Suprapubic skin (tissue), 4 donors: ENCODE data around the gene NEURL1B. TPM values are rescaled to one million over a fixed set of nuclear protein-coding genes. Genes with fewer than 3 reads are reported as not detected.

Source experiments
- DNase-seq, 2 donors: peaks; one replicate each; pipeline ENCODE4 v3.0.0-alpha.2; 2019; ENCODE audit warnings: low spot score in 2 of 2
- H3K27ac ChIP-seq: fragments of 200-600 bp; sonication (generic); one replicate; pipeline ENCODE4 v1.5.1; 2019
- H3K27me3 ChIP-seq: fragments of 200-600 bp; sonication (generic); one replicate; pipeline ENCODE4 v1.5.1; 2019
- H3K36me3 ChIP-seq: fragments of 200-600 bp; sonication (generic); one replicate; pipeline ENCODE4 v1.5.1; 2019
- H3K4me1 ChIP-seq: fragments of 200-600 bp; sonication (generic); one replicate; pipeline ENCODE4 v1.5.1; 2019
- H3K4me3 ChIP-seq: fragments of 200-600 bp; sonication (generic); one replicate; pipeline ENCODE4 v1.5.1; 2019; ENCODE audit warnings: mild to moderate bottlenecking
- H3K9me3 ChIP-seq: fragments of 200-600 bp; sonication (generic); one replicate; pipeline ENCODE4 v1.5.1; 2019
- EP300 ChIP-seq: sonication (generic); formaldehyde crosslinking; IDR thresholded peaks from one replicate; pipeline ENCODE4 v1.6.1; 2017; ENCODE audit warnings: antibody characterized with exemption
- POLR2A ChIP-seq, 2 donors: fragments of 450-650 bp; IDR thresholded peaks; one replicate each; pipeline ENCODE4 v1.6.1; 2017; ENCODE audit warnings: antibody characterized with exemption in 2 of 2, mild to moderate bottlenecking in 2 of 2, moderate library complexity in 2 of 2
- POLR2AphosphoS5 ChIP-seq, 3 donors: sonication (generic); formaldehyde crosslinking; IDR thresholded peaks; one replicate each; pipeline ENCODE4 v1.6.1; 2017; ENCODE audit warnings: antibody characterized with exemption in 3 of 3
- WGBS: methylation state at CpG from one replicate; pipeline ENCODE4 v1.1.5; 2018; 5-methylcytosine and 5-hydroxymethylcytosine counted together
- total RNA-seq, 4 donors: library from RNA; depleted of rRNA; stranded (reverse); fragments of >200 nt; gene quantifications; one replicate each; pipeline ENCODE4 v1.1.0, GENCODE V29; 2016
- TF ChIP-seq, protein P1 (sequence below), 2 donors: fragments of 200-600 bp in 1 of 2; fragments of 450-650 bp in 1 of 2; sonication (generic) in 1 of 2; IDR thresholded peaks; one replicate each; pipeline ENCODE4 v1.5.1; 2016 to 2019; ENCODE audit warnings: antibody characterized with exemption in 2 of 2, mild to moderate bottlenecking in 1 of 2, moderate library complexity in 1 of 2

NEURL1B gene, protein sequence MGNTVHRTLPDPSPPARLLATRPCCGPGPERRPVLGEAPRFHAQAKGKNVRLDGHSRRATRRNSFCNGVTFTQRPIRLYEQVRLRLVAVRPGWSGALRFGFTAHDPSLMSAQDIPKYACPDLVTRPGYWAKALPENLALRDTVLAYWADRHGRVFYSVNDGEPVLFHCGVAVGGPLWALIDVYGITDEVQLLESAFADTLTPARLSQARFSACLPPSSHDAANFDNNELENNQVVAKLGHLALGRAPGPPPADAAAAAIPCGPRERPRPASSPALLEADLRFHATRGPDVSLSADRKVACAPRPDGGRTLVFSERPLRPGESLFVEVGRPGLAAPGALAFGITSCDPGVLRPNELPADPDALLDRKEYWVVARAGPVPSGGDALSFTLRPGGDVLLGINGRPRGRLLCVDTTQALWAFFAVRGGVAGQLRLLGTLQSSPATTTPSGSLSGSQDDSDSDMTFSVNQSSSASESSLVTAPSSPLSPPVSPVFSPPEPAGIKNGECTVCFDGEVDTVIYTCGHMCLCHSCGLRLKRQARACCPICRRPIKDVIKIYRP
- total RNA-seq: 10 to 100 TPM; 18.5 to 40.9 (median 30.4) TPM

DNA sequence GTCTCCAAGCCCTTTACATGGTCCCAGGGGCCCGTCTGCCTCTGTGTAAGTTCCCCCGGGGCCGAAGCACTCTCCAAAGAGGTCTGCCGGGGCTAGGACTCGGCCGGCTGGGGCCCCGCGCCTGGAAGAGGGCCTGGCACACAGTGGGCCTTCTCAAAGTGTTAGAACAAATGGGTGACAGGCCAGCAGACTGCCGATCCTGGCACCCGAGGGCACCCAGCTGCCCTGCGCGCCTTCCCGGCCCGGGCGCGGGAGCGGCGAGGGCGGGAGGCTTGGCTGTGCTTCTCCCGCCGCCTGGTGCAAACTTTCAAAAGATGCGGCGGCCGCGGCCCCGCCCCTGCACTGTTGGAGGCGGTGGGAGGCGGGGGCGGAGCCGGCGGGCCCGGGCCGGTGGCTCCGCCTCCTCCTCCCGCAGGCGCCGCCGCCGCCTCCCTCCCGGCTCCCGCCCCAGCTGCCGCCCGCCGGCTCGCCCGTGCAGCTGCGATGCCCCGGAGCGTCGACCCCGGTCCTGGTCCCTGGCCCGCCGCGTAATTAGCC, at the start of gene NEURL1B:
TSS of gene NEURL1B (plus strand) at position 442 of the 537 bp plus-strand sequence. CDS start 144 bp downstream, outside the sequence.
- H3K36me3 ChIP-seq: no peaks in the 10 kb centered on the region
- peak within 1 kb of the TSS; percentile 81 for H3K27ac ChIP-seq
- TF ChIP-seq EP300 (no peak), POLR2AphosphoS5 (IDR thresholded peaks at IDR 0.05) (no peak), POLR2A (IDR thresholded peaks at IDR 0.05) (no peak)
- TF ChIP-seq, protein P1, sequence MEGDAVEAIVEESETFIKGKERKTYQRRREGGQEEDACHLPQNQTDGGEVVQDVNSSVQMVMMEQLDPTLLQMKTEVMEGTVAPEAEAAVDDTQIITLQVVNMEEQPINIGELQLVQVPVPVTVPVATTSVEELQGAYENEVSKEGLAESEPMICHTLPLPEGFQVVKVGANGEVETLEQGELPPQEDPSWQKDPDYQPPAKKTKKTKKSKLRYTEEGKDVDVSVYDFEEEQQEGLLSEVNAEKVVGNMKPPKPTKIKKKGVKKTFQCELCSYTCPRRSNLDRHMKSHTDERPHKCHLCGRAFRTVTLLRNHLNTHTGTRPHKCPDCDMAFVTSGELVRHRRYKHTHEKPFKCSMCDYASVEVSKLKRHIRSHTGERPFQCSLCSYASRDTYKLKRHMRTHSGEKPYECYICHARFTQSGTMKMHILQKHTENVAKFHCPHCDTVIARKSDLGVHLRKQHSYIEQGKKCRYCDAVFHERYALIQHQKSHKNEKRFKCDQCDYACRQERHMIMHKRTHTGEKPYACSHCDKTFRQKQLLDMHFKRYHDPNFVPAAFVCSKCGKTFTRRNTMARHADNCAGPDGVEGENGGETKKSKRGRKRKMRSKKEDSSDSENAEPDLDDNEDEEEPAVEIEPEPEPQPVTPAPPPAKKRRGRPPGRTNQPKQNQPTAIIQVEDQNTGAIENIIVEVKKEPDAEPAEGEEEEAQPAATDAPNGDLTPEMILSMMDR (IDR thresholded peaks at IDR 0.05): no peak
- peaks cover 3% of the 10 kb centered on the region for H3K27me3 ChIP-seq
- peaks cover 57% of the 10 kb centered on the region for H3K4me1 ChIP-seq
- DNase-seq: peak in 1 of 2 donors; percentile 71
- H3K4me3 ChIP-seq: peak within 1 kb of the TSS; percentile 73
- WGBS: 0% methylated on average over 7 of the region's 54 CpGs
- H3K9me3 ChIP-seq: no peaks in the 10 kb centered on the region

DNA sequence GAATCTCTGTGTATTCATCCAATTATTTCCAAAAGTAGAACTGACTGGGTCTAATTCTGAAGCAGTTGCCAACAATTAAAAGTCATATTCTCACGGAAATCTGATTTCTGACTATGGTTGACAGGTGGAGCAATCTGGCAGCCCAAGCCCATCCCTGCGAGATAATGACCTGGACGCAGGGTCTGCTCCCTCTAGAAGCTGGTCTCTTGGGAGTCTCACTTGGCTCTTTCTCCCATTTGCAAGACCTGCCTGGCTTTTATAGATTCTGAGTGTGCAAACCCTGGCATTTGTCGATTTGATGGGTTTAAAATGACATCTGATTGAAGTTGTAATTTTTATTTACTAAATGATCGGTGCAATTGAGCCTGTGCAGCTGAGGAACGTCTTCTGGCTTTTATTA, 49.4 kb upstream of the NEURL1B start:
- Histone ChIP-seq H3K27ac (no peak overlapping the region), H3K4me3 (no peak overlapping the region), H3K27me3 (no peaks in the 10 kb centered on the region), H3K9me3 (no peaks in the 10 kb centered on the region), H3K36me3 (no peaks in the 10 kb centered on the region), H3K4me1 (no peaks in the 10 kb centered on the region)
- no peak for DNase-seq
- TF ChIP-seq, protein P1 (IDR thresholded peaks at IDR 0.05): no peak
- no peak for TF ChIP-seq POLR2A (IDR thresholded peaks at IDR 0.05)
- TF ChIP-seq EP300: no peak
- no peak for TF ChIP-seq POLR2AphosphoS5 (IDR thresholded peaks at IDR 0.05)
- 85% methylated on average over 6 of the region's 6 CpGs for WGBS

DNA sequence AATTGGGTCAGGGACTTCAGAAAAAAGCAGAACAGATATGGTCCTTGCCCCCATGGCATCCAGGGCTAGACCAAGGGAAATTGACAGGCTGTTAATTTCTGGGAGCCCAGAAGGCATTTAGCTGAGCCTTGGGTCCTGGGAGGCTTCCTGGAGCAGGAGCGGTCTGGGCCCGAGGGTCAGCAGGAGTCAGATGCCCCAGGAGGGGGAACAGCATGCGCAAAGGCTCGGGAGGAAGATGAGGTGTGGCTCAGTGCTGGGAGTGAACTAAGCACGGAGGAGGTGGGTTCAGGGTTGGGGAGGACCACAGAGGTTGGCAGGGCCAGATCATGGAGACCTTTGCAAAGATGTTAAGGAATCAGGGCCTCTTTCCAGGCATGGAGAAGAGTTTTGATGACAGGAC, 48.2 kb upstream of the NEURL1B start:
- Histone ChIP-seq H3K27ac (no peak overlapping the region), H3K4me3 (no peak overlapping the region), H3K36me3 (no peaks in the 10 kb centered on the region), H3K27me3 (no peaks in the 10 kb centered on the region), H3K4me1 (peaks cover 6% of the 10 kb centered on the region), H3K9me3 (no peaks in the 10 kb centered on the region)
- no peak for DNase-seq
- TF ChIP-seq POLR2A (IDR thresholded peaks at IDR 0.05): no peak
- TF ChIP-seq EP300: no peak
- no peak for TF ChIP-seq POLR2AphosphoS5 (IDR thresholded peaks at IDR 0.05)
- TF ChIP-seq, protein P1 (IDR thresholded peaks at IDR 0.05): no peak
- WGBS: 86% methylated on average over 4 of the region's 5 CpGs

DNA sequence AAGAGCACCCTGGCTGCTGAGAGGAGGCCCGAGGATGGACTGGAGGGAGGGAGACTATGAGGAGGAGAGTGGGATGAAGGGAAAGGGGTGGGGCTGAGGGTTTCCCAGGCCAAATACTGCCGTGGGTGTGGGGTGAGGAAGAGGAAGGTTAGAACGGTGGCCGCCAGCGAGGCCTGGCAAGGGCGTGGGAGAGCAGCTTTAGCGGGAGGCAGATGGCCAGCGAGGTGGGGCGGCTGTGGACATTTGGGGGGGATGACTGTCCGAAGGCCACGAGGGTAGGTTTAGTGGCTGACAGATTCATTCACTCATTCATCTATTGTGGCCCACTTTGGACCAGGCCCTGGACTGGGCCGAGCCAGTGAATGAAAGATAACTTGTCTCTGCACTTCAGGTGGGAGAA, 47.8 kb upstream of the NEURL1B start:
- Histone ChIP-seq H3K4me1 (peaks cover 10% of the 10 kb centered on the region), H3K27ac (no peak overlapping the region), H3K4me3 (no peak overlapping the region), H3K36me3 (no peaks in the 10 kb centered on the region), H3K9me3 (no peaks in the 10 kb centered on the region), H3K27me3 (no peaks in the 10 kb centered on the region)
- WGBS: 85% methylated on average over 12 of the region's 12 CpGs
- no peak for TF ChIP-seq EP300
- TF ChIP-seq, protein P1 (IDR thresholded peaks at IDR 0.05): no peak
- TF ChIP-seq POLR2AphosphoS5 (IDR thresholded peaks at IDR 0.05): no peak
- TF ChIP-seq POLR2A (IDR thresholded peaks at IDR 0.05): no peak
- DNase-seq: no peak

DNA sequence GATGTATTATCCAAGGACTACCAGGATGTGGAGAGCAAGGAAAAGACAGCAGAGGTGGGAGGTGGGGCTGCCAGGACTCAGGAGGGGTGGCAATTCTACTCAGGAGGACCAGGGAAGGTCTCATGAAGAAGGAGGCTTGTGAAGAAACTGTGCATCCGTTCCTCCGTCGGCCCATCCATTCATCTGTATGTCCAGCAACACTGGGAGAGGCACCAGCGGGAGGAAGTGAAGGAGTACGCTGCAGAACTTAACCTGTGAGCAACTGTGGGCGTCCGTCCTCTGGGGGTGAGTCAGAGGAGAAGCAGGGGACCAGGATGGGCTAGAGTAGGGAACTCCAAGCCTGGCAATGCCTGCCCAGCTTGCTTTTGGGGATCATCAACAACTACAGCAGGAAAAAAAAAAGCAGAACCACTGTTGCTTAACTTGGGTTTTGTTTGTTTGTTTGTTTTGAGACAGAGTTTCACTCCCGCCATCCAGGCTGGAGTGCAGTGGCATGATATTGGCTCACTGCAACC, 47.3 kb upstream of the NEURL1B start:
- DNase-seq: no peak
- Histone ChIP-seq H3K27me3 (no peaks in the 10 kb centered on the region), H3K27ac (no peak overlapping the region)

More for the DNA sequence above, 47.3 kb upstream of the NEURL1B start:
- WGBS: 92% methylated on average over 8 of the region's 8 CpGs
- Histone ChIP-seq H3K4me1 (peaks cover 13% of the 10 kb centered on the region), H3K4me3 (no peak overlapping the region), H3K9me3 (no peaks in the 10 kb centered on the region), H3K36me3 (no peaks in the 10 kb centered on the region)
- TF ChIP-seq EP300 (no peak), POLR2A (IDR thresholded peaks at IDR 0.05) (no peak), POLR2AphosphoS5 (IDR thresholded peaks at IDR 0.05) (no peak)
- TF ChIP-seq, protein P1 (IDR thresholded peaks at IDR 0.05): no peak
